Measurements from ENCODE around the gene HECTD2.

Gene HECTD2

DNA sequence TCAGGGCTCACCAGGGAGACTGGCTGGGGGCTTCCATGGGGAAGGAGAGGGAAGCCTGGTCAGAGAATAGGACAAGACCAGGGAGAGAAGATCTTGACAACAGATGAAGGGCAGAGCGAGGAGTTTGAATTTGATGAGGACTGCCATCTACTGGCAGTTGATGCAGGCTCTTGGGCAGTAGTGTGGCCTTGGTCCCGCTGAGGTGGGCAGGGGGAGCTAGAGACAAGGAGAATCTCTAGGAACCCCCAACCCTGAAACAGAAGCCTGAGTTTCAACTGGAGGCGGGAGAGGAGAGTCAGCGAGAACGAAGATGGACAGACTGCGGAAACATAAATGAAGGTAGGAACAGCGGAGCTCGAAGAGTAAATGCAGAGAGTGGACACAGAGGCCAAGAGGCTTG lies 141.7 kb downstream of the HECTD2 start:
- no peak overlapping the region for H3K27ac ChIP-seq
- TF ChIP-seq, protein P1, sequence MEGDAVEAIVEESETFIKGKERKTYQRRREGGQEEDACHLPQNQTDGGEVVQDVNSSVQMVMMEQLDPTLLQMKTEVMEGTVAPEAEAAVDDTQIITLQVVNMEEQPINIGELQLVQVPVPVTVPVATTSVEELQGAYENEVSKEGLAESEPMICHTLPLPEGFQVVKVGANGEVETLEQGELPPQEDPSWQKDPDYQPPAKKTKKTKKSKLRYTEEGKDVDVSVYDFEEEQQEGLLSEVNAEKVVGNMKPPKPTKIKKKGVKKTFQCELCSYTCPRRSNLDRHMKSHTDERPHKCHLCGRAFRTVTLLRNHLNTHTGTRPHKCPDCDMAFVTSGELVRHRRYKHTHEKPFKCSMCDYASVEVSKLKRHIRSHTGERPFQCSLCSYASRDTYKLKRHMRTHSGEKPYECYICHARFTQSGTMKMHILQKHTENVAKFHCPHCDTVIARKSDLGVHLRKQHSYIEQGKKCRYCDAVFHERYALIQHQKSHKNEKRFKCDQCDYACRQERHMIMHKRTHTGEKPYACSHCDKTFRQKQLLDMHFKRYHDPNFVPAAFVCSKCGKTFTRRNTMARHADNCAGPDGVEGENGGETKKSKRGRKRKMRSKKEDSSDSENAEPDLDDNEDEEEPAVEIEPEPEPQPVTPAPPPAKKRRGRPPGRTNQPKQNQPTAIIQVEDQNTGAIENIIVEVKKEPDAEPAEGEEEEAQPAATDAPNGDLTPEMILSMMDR (conservative IDR thresholded peaks at IDR 0.05), result peak; percentile 61
- TF ChIP-seq ZFX (IDR thresholded peaks at IDR 0.05), result no peak

DNA sequence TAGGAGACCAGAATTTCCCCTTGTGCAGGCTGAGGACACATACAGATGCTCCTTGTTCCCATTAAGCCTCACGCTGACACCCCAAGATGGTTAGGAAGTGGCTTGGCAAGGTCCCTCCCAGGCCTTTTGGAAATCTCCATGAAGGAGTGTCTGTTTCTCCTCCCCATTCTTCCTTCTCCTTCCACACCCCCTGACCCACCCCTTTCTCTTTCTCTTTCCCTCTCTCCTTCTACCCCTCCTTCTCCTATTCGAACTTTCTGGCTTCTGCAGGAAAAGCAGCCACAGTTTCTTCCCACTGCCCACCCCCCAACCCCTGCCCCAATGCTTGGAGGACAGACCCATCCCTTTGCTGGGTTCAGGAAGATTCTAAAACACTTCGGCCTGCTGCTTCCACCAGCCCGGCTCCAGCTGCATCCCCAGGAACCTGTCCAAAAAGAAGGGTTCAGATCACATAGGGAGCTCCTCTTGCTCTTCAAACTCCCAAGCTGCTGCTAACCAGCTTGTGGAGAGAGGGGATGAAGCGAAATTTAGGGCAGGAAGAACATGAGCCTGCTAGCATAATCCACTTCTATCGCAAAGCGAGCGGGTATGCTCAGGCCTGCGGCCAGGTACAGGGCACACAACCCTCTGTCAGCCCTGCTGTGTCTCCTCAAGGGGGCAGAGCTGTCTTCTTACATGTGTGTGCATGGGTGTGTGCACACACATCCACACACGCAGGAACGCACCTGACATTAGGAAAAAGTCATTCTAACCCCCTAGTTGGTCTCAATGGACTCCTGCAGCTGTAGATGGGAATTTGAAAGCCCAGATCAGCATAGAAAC lies 142.3 kb downstream of the HECTD2 start:
- TF ChIP-seq ZFX (IDR thresholded peaks at IDR 0.05), result no peak
- TF ChIP-seq, protein P1 (conservative IDR thresholded peaks at IDR 0.05), result no peak; the same call in 1 of the 2 replicates
- H3K27ac ChIP-seq, result no peak overlapping the region

DNA sequence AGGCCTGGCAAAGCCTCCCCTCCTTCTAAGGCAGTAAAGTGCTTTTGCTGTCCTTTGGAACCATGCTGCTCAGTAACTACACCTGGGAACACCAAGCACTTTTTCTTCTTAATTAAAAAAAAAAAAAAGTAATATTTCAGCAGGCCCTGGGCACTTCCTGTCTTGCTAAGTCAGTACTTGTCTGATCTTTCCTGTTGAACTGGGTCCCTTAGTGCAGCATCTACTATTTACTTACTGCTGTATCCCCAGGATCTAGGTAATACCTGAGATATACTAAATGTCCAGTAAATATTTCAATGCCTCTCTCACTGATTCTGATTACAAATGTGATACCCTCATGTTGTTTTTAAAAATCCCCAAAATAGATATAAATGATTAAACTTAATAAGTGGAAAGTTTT lies 145.3 kb downstream of the HECTD2 start:
- H3K27ac ChIP-seq, result peak overlapping the region; percentile 40
- TF ChIP-seq, protein P1 (conservative IDR thresholded peaks at IDR 0.05), result no peak
- TF ChIP-seq ZFX (IDR thresholded peaks at IDR 0.05), result 0 out of 2 replicates have a peak, but pooled peaks have one; percentile 15

DNA sequence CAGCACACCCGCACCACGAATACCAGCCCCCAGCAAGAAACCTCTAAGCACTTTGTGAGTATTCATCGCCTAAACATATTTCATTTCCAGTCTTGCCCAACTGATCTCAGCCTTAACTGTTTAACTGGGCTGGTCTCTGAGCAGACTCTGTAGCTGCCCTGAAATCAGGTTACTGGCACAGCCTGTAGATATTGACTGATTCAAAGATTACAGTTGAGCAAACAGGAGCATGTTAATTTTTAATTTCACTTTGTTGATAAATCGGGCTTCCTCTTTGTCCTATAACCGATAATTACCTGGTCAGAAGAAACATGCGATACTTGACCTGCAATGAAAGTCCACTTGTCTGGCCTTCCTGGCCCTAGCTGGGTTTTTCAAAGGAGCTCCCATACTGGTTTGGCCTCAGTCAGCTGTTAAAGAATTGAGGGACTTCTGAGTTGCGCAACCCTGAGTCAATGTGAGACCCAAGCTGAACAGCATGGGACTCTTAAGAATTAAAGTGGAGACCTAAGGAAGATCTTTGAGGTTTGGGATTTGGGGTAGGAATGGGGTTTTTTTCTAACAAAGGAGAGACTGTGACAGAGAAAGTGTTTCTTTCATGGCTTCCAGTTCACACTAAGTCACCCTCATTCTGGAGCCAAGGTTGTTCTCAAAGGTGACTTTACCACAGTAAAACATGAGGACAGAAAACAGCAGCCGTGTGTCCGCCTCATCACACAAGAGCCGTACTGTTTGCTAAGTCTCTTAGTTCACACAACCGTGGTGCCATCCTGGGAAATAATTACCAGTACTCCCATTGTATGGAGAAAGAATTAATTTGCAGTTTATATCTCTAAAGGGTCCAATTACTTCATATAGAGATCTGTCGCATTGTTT lies 146.8 kb downstream of the HECTD2 start:
- H3K27ac ChIP-seq, result peak overlapping the region; percentile 22; the same call in 1 of the 2 replicates

DNA sequence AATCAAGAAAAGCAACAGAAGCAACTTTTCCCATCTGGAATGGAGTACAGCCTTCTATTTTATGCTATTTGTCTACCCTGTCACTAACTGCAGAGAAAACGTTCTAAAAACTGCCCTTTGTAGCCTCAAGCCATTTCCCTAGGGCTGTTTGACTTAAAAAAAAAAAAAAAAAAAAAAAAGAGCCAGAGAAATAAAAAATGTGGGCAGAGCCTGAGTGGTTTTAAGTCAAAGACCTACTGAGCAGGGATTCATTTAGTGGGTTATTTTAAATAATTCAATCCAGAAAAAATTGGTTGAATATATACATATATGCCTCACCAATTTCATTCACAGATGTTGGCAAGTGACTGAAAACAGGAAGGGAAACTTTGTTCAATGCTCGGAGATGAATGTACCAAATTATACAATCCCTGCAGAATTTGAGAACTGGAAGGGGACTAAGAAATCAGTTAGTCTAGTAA lies 147.5 kb downstream of the HECTD2 start:
- TF ChIP-seq, protein P1 (conservative IDR thresholded peaks at IDR 0.05), result no peak
- no peak for TF ChIP-seq ZFX (IDR thresholded peaks at IDR 0.05)
- H3K27ac ChIP-seq, result no peak overlapping the region

More for the DNA sequence above, 146.8 kb downstream of the HECTD2 start:
- TF ChIP-seq ZFX (IDR thresholded peaks at IDR 0.05), result no peak

DNA sequence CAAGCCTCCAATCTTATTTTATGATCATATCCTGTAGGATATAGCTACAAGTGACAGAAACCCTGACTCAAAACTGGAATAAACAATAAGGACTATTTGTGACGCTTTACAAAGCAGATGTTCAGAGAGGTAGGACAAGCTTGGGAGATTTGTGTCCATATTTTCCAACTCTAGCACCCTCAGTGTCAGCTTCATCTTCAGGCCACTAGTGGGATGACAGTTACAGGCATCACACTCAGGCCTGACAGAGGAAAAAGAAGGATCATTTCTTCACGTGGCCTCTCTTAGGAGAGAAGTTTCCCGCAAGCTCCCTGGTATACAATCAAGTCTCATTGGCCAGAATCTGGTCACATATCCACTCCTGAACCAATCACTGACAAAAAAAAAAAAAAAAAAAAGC lies 148.3 kb downstream of the HECTD2 start:
- TF ChIP-seq, protein P1 (conservative IDR thresholded peaks at IDR 0.05), result no peak
- no peak for TF ChIP-seq ZFX (IDR thresholded peaks at IDR 0.05)
- H3K27ac ChIP-seq, result no peak overlapping the region

DNA sequence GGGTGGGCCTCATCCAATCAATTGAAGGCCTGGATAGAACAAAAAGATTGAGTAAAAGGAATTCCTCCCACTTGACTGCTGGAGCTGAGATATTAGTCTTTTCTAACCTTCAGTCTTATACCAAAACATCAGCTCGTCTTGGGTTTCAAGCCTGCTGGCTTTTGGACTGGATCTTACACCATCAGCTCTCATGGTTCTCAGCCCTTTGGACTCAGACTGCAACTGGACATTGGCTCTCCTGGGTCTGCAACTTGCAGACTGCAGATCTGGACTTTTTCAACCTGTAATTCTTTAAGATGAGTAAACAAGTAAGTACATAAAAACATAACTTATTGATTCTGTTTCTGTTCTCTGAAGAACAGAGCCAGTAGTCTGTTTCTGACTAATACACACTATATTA lies 149.0 kb downstream of the HECTD2 start:
- no peak overlapping the region for H3K27ac ChIP-seq
- TF ChIP-seq, protein P1 (conservative IDR thresholded peaks at IDR 0.05), result no peak
- TF ChIP-seq ZFX (IDR thresholded peaks at IDR 0.05), result no peak
